PC-9 (cell line): ENCODE measurements around the gene ARMC12. TPM values are rescaled to one million over a fixed set of nuclear protein-coding genes. Genes with fewer than 3 reads are reported as not detected.
"Not testable (repeated sequence)": the region's sequence is repeated elsewhere in the genome, so short reads cannot be mapped to it uniquely, and the experiment has no call there.

Experiments used
- BruUV-seq: library from RNA; stranded (reverse); fragments of 400-500 nt; replicated peaks from 2 replicates; lab custom pipeline; 2021; lab: Mats Ljungman, UMichigan
- CTCF ChIA-PET: fragments of 300-600 bp; sonication (Branson Sonifier 250); formaldehyde crosslinking; loops from one replicate; lab custom pipeline; 2022; ENCODE audit warnings: antibody characterized with exemption; lab: Charles Lee
- POLR2A ChIA-PET: fragments of 300-600 bp; sonication (Branson Sonifier 250); formaldehyde crosslinking; loops from one replicate; lab custom pipeline; 2022; ENCODE audit warnings: antibody characterized with exemption; ENCODE audit not compliant: unreplicated experiment; lab: Charles Lee
- DNase-seq, 2 experiments: peaks; one replicate each; pipeline versions ENCODE4 v3.0.0 to v3.0.0-alpha.2; 2015 to 2022; ENCODE audit warnings: mixed read lengths in 1 of 2
- H2AFZ ChIP-seq: fragments of 200-600 bp; sonication (generic); 2 replicates; pipeline ENCODE4 v1.8.1; 2017; ENCODE audit warnings: antibody characterized with exemption
- H3F3A ChIP-seq: fragments of 200-600 bp; sonication (generic); 2 replicates; pipeline ENCODE4 v1.8.1; 2017; ENCODE audit warnings: antibody characterized with exemption, mild to moderate bottlenecking, low read depth; ENCODE audit not compliant: insufficient read depth
- H3K27ac ChIP-seq: fragments of 200-600 bp; sonication (generic); 2 replicates; pipeline ENCODE4 v1.6.1; 2016; ENCODE audit warnings: mixed run types
- H3K27me3 ChIP-seq: fragments of 200-600 bp; sonication (generic); 2 replicates; pipeline ENCODE4 v1.6.1; 2016; ENCODE audit warnings: low read depth, mixed run types; ENCODE audit not compliant: insufficient read depth
- H3K36me3 ChIP-seq: fragments of 200-600 bp; sonication (generic); 2 replicates; pipeline ENCODE4 v1.6.1; 2016; ENCODE audit warnings: low read depth, mixed run types
- H3K4me1 ChIP-seq: fragments of 200-600 bp; sonication (generic); replicated peaks from 2 replicates; pipeline ENCODE4 v1.6.1; 2016; ENCODE audit warnings: mixed run types; ENCODE audit not compliant: insufficient read depth
- H3K4me2 ChIP-seq: fragments of 200-600 bp; sonication (generic); 2 replicates; pipeline ENCODE4 v1.6.1; 2017; ENCODE audit warnings: mixed run types
- H3K4me3 ChIP-seq: fragments of 200-600 bp; sonication (generic); 2 replicates; pipeline ENCODE4 v1.6.1; 2016; ENCODE audit warnings: mixed run types
- H3K79me2 ChIP-seq: fragments of 200-600 bp; sonication (generic); 2 replicates; pipeline ENCODE4 v1.6.1; 2017; ENCODE audit warnings: low read depth, mixed run types
- H3K9me2 ChIP-seq: fragments of 200-600 bp; sonication (generic); 2 replicates; pipeline ENCODE4 v1.8.1; 2017; ENCODE audit warnings: mild to moderate bottlenecking; ENCODE audit not compliant: insufficient read depth
- H3K9me3 ChIP-seq: fragments of 200-600 bp; sonication (generic); 2 replicates; pipeline ENCODE4 v1.8.1; 2016; ENCODE audit warnings: low read depth; ENCODE audit not compliant: insufficient read depth
- H4K20me1 ChIP-seq: fragments of 200-600 bp; sonication (generic); 2 replicates; pipeline ENCODE4 v1.8.1; 2017; ENCODE audit not compliant: insufficient read depth
- EZH2 ChIP-seq: fragments of 200-600 bp; sonication (generic); IDR thresholded peaks from 2 replicates; pipeline ENCODE4 v1.8.0; 2017; ENCODE audit warnings: antibody characterized with exemption, low read depth
- intact Hi-C: fragments of 100-400 bp; cut with micrococcal nuclease; formaldehyde crosslinking; loops from one replicate; pipeline ENCODE4 v1.10.0; 2022; ENCODE audit not compliant: unreplicated experiment
- total RNA-seq: library from RNA; stranded (reverse); gene quantifications from 2 replicates; pipeline ENCODE4 v1.2.3, GENCODE V29; 2021
- TF ChIP-seq, protein P1 (sequence below): fragments of 200-600 bp; sonication (generic); conservative IDR thresholded peaks from 2 replicates; pipeline ENCODE4 v1.6.1; 2017; ENCODE audit warnings: mixed run types, antibody characterized with exemption, mild to moderate bottlenecking, moderate library complexity

The ARMC12 gene
- total RNA-seq, 1 experiment from 2014 or later, result 0.57 TPM

DNA sequence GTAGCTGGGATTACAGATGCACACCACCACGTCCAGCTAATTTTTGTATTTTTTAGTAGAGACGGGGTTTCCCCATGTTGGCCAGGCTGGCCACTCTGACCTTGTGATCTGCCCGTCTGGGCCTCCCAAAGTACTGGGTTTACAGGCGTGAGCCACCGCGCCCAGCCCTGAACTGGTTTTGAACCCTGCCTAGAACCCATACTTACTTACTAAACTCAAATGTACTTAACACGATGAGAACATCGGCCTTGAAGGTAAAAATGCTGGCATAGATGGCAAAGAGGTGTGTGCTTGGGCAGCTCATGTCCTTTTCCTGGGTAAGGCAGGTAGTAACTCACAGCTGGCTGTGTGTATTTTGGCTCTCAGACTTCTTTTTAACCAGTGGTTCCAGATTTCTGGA is 3.2 kb upstream of the ARMC12 start:
- no peaks in the 10 kb centered on the region for H3K9me2 ChIP-seq
- no peaks in the 10 kb centered on the region for H3K9me3 ChIP-seq
- peaks cover 16% of the 10 kb centered on the region; the same call in 1 of the 2 replicates for H3F3A ChIP-seq
- H3K4me2 ChIP-seq, result no peak overlapping the region
- no peak overlapping the region for H3K27ac ChIP-seq
- H2AFZ ChIP-seq, result no peak overlapping the region
- H3K79me2 ChIP-seq, result no peaks in the 10 kb centered on the region
- no peak overlapping the region for H3K4me3 ChIP-seq
- no peaks in the 10 kb centered on the region for H3K36me3 ChIP-seq
- CTCF ChIA-PET, result interaction anchor here (0.6 to 1.2 kb wide), 3 partner anchors 110 to 408 kb away, joined by 3 to 7 read pairs (median 5); no protein-coding TSS in a partner anchor
- H4K20me1 ChIP-seq, result no peaks in the 10 kb centered on the region
- POLR2A ChIA-PET, result no interaction called here
- no peak for TF ChIP-seq EZH2
- TF ChIP-seq, protein P1, sequence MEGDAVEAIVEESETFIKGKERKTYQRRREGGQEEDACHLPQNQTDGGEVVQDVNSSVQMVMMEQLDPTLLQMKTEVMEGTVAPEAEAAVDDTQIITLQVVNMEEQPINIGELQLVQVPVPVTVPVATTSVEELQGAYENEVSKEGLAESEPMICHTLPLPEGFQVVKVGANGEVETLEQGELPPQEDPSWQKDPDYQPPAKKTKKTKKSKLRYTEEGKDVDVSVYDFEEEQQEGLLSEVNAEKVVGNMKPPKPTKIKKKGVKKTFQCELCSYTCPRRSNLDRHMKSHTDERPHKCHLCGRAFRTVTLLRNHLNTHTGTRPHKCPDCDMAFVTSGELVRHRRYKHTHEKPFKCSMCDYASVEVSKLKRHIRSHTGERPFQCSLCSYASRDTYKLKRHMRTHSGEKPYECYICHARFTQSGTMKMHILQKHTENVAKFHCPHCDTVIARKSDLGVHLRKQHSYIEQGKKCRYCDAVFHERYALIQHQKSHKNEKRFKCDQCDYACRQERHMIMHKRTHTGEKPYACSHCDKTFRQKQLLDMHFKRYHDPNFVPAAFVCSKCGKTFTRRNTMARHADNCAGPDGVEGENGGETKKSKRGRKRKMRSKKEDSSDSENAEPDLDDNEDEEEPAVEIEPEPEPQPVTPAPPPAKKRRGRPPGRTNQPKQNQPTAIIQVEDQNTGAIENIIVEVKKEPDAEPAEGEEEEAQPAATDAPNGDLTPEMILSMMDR, result no peak
- intact Hi-C loops, result loop anchor here (1.0 to 10.0 kb wide), 2 partner anchors 44 to 269 kb away; partner anchors contain the start of gene RPL10A
- no TSS peak for BruUV-seq
- no peak for DNase-seq
- peaks cover 9% of the 10 kb centered on the region for H3K4me1 ChIP-seq
- no peaks in the 10 kb centered on the region for H3K27me3 ChIP-seq

- H3K36me3 ChIP-seq, H3K9me3 ChIP-seq, H3K4me1 ChIP-seq, H2AFZ ChIP-seq, POLR2A ChIA-PET, H4K20me1 ChIP-seq, H3K4me3 ChIP-seq, H3K27me3 ChIP-seq, H3K4me2 ChIP-seq, H3K9me2 ChIP-seq, DNase-seq, H3K27ac ChIP-seq, H3K79me2 ChIP-seq, BruUV-seq: not testable (repeated sequence)
- intact Hi-C loops, result loop anchor here (1.0 to 10.0 kb wide), 2 partner anchors 45 to 270 kb away; partner anchors contain the start of gene RPL10A
- CTCF ChIA-PET, result interaction anchor here (0.7 to 1.2 kb wide), 3 partner anchors 10 to 209 kb away, joined by 3 to 9 read pairs (median 7); no protein-coding TSS in a partner anchor
- peaks cover 14% of the 10 kb centered on the region; the same call in 1 of the 2 replicates for H3F3A ChIP-seq
Observed at GRCh38 chr6:35734319-35734718, 2.5 kb upstream of the ARMC12 start.

- Histone ChIP-seq H3K36me3 (no peaks in the 10 kb centered on the region), H3K79me2 (no peaks in the 10 kb centered on the region), H3F3A (peaks cover 5% of the 10 kb centered on the region; the same call in 1 of the 2 replicates), H2AFZ (no peak overlapping the region), H3K4me1 (peaks cover 7% of the 10 kb centered on the region), H3K4me2 (no peak overlapping the region), H3K4me3 (no peak overlapping the region), H3K27ac (no peak overlapping the region), H3K9me2 (no peaks in the 10 kb centered on the region), H3K9me3 (no peaks in the 10 kb centered on the region), H3K27me3 (no peaks in the 10 kb centered on the region), H4K20me1 (no peaks in the 10 kb centered on the region)
- POLR2A ChIA-PET, result no interaction called here
- CTCF ChIA-PET, result interaction anchor here (1.0 kb wide), 2 partner anchors 8 to 150 kb away, joined by 4 to 5 read pairs; no protein-coding TSS in a partner anchor
- intact Hi-C loops, result loop anchor here (10.0 kb wide), 1 partner anchor 271 kb away; the partner anchor contains the start of gene RPL10A
- TF ChIP-seq, protein P1, result no peak
- no peak for TF ChIP-seq EZH2
- BruUV-seq, result no TSS peak
- no peak for DNase-seq
Observed at GRCh38 chr6:35735452-35735851, 1.4 kb upstream of the ARMC12 start.
